ENCODE data around the gene LARP6.

DNA sequence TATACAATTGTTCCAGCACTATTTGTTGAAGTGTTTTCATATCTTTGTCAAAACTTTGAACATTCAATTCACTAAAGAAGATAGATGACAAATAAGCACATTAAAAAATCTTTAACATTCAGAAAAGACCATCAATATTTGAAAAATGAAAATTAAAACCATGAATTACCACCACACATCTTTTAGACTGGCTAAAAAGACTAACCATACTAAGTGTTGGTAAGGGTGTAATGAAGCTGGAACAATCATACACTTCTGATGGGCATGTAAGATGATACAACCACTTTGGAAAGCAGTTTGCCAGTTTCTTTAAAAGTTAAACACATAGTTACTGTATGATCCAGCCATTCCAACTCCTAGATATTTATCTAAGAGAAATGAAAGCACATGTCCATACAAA, 33.7 kb downstream of the LARP6 start:
- TF ChIP-seq, protein P1, sequence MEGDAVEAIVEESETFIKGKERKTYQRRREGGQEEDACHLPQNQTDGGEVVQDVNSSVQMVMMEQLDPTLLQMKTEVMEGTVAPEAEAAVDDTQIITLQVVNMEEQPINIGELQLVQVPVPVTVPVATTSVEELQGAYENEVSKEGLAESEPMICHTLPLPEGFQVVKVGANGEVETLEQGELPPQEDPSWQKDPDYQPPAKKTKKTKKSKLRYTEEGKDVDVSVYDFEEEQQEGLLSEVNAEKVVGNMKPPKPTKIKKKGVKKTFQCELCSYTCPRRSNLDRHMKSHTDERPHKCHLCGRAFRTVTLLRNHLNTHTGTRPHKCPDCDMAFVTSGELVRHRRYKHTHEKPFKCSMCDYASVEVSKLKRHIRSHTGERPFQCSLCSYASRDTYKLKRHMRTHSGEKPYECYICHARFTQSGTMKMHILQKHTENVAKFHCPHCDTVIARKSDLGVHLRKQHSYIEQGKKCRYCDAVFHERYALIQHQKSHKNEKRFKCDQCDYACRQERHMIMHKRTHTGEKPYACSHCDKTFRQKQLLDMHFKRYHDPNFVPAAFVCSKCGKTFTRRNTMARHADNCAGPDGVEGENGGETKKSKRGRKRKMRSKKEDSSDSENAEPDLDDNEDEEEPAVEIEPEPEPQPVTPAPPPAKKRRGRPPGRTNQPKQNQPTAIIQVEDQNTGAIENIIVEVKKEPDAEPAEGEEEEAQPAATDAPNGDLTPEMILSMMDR (IDR thresholded peaks at IDR 0.05): no peak
- TF ChIP-seq EZH2 (IDR thresholded peaks at IDR 0.05; ENCODE audit: borderline replicate concordance, insufficient read depth, low read depth, low read length, poor library complexity, severe bottlenecking): no peak
